ENCODE measurements around the gene CCL5. TPM values are rescaled to one million over a fixed set of nuclear protein-coding genes. Genes with fewer than 3 reads are reported as not detected.

CCL5 gene
- total RNA-seq, 1 experiment from 2014 or later: not detected

DNA sequence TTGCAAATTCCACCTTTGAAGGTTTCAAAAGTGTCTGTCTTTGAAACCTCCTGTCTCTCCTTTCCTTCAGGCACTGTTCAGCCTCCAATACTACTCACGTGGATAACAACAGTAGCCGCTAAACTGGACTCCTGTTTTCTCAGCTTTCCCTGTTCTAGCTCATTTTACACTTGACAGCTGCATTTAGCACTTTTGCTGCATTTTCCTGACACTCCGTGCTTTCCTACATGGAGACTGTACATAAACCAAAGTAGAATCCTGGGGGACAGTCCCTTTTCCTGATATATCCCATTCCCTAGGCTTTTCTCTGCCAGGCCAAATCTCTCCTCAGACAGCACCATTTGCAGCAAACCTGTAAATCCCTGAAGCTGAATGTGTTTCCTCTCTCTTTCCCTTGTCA, 3.6 kb downstream of the CCL5 start:
- Histone ChIP-seq H3K9ac (ENCODE audit: low read length) (no peak overlapping the region), H2AFZ (ENCODE audit: low read length) (no peak overlapping the region), H3K36me3 (ENCODE audit: low read depth, low read length) (no peaks in the 10 kb centered on the region), H3F3A (ENCODE audit: low read length, unreplicated experiment) (no peaks in the 10 kb centered on the region), H3K9me2 (replicated peaks; ENCODE audit: low read length) (no peaks in the 10 kb centered on the region), H4K20me1 (ENCODE audit: low read length) (no peaks in the 10 kb centered on the region), H3K27me3 (ENCODE audit: low read length) (no peaks in the 10 kb centered on the region), H3K79me2 (ENCODE audit: low read length) (no peaks in the 10 kb centered on the region), H3K27ac (ENCODE audit: low read length) (no peak overlapping the region), H3K9me3 (ENCODE audit: low read length) (no peaks in the 10 kb centered on the region), H3K4me3 (ENCODE audit: low read length) (no peak overlapping the region), H3K4me1 (ENCODE audit: insufficient read depth, low read length) (no peaks in the 10 kb centered on the region), H3K4me2 (ENCODE audit: low read length) (no peak overlapping the region)
- ATAC-seq: no peak
- intact Hi-C loops (cut with micrococcal nuclease): no loop called here
- no peak for DNase-seq
- POLR2A ChIA-PET (ENCODE audit: unreplicated experiment): no interaction called here
- no TSS peak for BruUV-seq (replicated peaks)
- CTCF ChIA-PET: no interaction called here
- TF ChIP-seq EZH2 (IDR thresholded peaks at IDR 0.05; ENCODE audit: low read length, unreplicated experiment): no peak
- TF ChIP-seq CTCF (conservative IDR thresholded peaks at IDR 0.05; ENCODE audit: low read depth, low read length): no peak
- no peak for TF ChIP-seq EZH2phosphoT487 (IDR thresholded peaks at IDR 0.05; ENCODE audit: borderline replicate concordance, low read length)

GRCh38 chr17:35875800-35876139, 4.4 kb downstream of the CCL5 start:
- Histone ChIP-seq H3K9ac (ENCODE audit: low read length) (no peak overlapping the region), H3K27me3 (ENCODE audit: low read length) (no peaks in the 10 kb centered on the region), H4K20me1 (ENCODE audit: low read length) (no peaks in the 10 kb centered on the region), H3K4me1 (ENCODE audit: insufficient read depth, low read length) (no peaks in the 10 kb centered on the region), H2AFZ (ENCODE audit: low read length) (no peak overlapping the region), H3K79me2 (ENCODE audit: low read length) (no peaks in the 10 kb centered on the region), H3K4me3 (ENCODE audit: low read length) (no peak overlapping the region), H3K36me3 (ENCODE audit: low read depth, low read length) (no peaks in the 10 kb centered on the region), H3F3A (ENCODE audit: low read length, unreplicated experiment) (no peaks in the 10 kb centered on the region), H3K27ac (ENCODE audit: low read length) (no peak overlapping the region), H3K9me2 (replicated peaks; ENCODE audit: low read length) (no peaks in the 10 kb centered on the region), H3K4me2 (ENCODE audit: low read length) (no peak overlapping the region), H3K9me3 (ENCODE audit: low read length) (no peaks in the 10 kb centered on the region)
- ATAC-seq (no peak), DNase-seq (no peak)
- CTCF ChIA-PET: no interaction called here
- POLR2A ChIA-PET (ENCODE audit: unreplicated experiment): no interaction called here
- intact Hi-C loops (cut with micrococcal nuclease): no loop called here
- BruUV-seq (replicated peaks): no TSS peak
- no peak for TF ChIP-seq EZH2phosphoT487 (IDR thresholded peaks at IDR 0.05; ENCODE audit: borderline replicate concordance, low read length)
- TF ChIP-seq EZH2 (IDR thresholded peaks at IDR 0.05; ENCODE audit: low read length, unreplicated experiment): no peak
- no peak for TF ChIP-seq CTCF (conservative IDR thresholded peaks at IDR 0.05; ENCODE audit: low read depth, low read length)

DNA sequence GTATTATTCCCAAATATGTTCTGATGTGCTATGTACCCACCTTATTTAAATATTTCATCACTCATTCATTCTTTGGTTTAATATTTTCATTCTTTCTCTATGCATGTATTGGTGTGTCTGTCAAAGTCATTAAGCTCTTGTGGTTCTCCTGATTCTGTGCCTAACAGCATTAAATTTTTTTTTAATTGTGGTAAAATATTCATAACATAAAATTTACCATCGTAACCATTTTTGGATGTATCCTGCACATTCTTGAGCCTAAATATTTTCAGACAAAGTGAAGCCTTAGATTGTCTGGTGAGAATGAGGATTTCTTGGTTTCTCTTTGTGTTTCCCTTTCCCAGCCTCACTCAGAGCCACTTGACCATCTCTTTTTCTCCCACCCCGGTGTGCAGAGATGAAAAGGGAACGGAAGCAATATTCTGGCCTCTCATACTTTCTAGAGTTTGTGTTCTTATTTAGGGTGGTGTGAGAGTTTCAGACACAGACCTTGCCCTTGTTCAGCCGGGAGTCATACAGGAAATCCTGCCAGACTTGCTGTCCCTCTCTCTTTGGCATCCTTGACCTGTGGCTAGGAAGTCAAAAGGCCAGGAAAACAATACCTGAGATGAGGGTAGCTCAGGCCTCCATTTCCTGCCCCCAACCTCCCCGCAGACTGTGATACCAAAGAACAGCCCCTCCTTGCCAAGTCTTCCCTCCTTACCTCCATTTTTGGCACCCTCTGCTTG, 4.9 kb downstream of the CCL5 start:
- ATAC-seq: no peak
- Histone ChIP-seq H3K4me3 (ENCODE audit: low read length) (no peak overlapping the region), H3K4me2 (ENCODE audit: low read length) (no peak overlapping the region), H3K36me3 (ENCODE audit: low read depth, low read length) (no peaks in the 10 kb centered on the region), H3K4me1 (ENCODE audit: insufficient read depth, low read length) (no peaks in the 10 kb centered on the region), H3K9ac (ENCODE audit: low read length) (no peak overlapping the region), H3K79me2 (ENCODE audit: low read length) (no peaks in the 10 kb centered on the region), H4K20me1 (ENCODE audit: low read length) (no peaks in the 10 kb centered on the region), H3K27me3 (ENCODE audit: low read length) (no peaks in the 10 kb centered on the region), H3K9me2 (replicated peaks; ENCODE audit: low read length) (no peaks in the 10 kb centered on the region), H3K27ac (ENCODE audit: low read length) (no peak overlapping the region), H3F3A (ENCODE audit: low read length, unreplicated experiment) (no peaks in the 10 kb centered on the region), H3K9me3 (ENCODE audit: low read length) (no peaks in the 10 kb centered on the region), H2AFZ (ENCODE audit: low read length) (no peak overlapping the region)
- ChIA-PET CTCF (no interaction called here), POLR2A (ENCODE audit: unreplicated experiment) (no interaction called here)
- DNase-seq: no peak
- BruUV-seq (replicated peaks): no TSS peak
- intact Hi-C loops (cut with micrococcal nuclease): no loop called here
- no peak for TF ChIP-seq EZH2 (IDR thresholded peaks at IDR 0.05; ENCODE audit: low read length, unreplicated experiment)
- TF ChIP-seq CTCF (conservative IDR thresholded peaks at IDR 0.05; ENCODE audit: low read depth, low read length): no peak
- no peak for TF ChIP-seq EZH2phosphoT487 (IDR thresholded peaks at IDR 0.05; ENCODE audit: borderline replicate concordance, low read length)
